SHP77 (cell line): Measurements from ENCODE around the gene RIMBP3B.
"Not testable (repeated sequence)": the region's sequence is repeated elsewhere in the genome, so short reads cannot be mapped to it uniquely, and the experiment has no call there.

Source experiments
- DNase-seq, 2 experiments: peaks; one replicate each; lab custom pipeline; 2025; lab: John Stamatoyannopoulos, UW

The RIMBP3B gene, protein sequence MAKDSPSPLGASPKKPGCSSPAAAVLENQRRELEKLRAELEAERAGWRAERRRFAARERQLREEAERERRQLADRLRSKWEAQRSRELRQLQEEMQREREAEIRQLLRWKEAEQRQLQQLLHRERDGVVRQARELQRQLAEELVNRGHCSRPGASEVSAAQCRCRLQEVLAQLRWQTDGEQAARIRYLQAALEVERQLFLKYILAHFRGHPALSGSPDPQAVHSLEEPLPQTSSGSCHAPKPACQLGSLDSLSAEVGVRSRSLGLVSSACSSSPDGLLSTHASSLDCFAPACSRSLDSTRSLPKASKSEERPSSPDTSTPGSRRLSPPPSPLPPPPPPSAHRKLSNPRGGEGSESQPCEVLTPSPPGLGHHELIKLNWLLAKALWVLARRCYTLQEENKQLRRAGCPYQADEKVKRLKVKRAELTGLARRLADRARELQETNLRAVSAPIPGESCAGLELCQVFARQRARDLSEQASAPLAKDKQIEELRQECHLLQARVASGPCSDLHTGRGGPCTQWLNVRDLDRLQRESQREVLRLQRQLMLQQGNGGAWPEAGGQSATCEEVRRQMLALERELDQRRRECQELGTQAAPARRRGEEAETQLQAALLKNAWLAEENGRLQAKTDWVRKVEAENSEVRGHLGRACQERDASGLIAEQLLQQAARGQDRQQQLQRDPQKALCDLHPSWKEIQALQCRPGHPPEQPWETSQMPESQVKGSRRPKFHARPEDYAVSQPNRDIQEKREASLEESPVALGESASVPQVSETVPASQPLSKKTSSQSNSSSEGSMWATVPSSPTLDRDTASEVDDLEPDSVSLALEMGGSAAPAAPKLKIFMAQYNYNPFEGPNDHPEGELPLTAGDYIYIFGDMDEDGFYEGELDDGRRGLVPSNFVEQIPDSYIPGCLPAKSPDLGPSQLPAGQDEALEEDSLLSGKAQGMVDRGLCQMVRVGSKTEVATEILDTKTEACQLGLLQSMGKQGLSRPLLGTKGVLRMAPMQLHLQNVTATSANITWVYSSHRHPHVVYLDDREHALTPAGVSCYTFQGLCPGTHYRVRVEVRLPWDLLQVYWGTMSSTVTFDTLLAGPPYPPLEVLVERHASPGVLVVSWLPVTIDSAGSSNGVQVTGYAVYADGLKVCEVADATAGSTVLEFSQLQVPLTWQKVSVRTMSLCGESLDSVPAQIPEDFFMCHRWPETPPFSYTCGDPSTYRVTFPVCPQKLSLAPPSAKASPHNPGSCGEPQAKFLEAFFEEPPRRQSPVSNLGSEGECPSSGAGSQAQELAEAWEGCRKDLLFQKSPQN (N-terminal part only)

DNA sequence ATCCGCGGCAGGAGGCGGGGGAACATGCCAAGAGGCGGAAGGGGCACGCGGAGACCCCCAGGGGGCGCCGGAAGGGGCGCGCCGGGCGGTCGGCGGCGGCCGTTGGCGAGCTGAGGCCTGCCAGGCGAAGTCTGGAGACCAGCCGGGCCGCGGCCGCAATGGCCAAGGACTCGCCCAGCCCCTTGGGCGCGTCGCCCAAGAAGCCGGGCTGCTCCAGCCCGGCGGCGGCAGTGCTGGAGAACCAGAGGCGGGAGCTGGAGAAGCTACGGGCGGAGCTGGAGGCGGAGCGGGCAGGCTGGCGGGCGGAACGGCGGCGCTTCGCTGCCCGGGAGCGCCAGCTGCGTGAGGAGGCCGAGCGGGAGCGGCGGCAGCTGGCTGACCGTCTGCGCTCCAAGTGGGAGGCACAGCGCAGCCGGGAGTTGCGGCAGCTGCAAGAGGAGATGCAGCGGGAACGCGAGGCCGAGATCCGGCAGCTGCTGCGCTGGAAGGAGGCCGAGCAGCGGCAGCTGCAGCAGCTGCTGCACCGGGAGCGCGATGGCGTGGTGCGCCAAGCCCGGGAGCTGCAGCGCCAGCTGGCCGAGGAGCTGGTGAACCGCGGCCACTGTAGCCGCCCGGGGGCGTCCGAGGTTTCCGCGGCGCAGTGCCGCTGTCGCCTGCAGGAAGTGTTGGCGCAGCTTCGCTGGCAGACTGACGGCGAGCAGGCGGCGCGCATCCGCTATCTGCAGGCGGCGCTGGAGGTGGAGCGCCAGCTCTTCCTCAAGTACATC lies at the start of gene RIMBP3B:
Gene RIMBP3B, plus strand, starts transcription at position 51 of the 767 bp plus-strand sequence. Its CDS starts 108 bp downstream, at position 159.
- DNase-seq = not testable (repeated sequence)

GRCh38 chr22:21357527-21357926 lies 26.0 kb upstream of the RIMBP3B start:
- DNase-seq = not testable (repeated sequence)

DNA sequence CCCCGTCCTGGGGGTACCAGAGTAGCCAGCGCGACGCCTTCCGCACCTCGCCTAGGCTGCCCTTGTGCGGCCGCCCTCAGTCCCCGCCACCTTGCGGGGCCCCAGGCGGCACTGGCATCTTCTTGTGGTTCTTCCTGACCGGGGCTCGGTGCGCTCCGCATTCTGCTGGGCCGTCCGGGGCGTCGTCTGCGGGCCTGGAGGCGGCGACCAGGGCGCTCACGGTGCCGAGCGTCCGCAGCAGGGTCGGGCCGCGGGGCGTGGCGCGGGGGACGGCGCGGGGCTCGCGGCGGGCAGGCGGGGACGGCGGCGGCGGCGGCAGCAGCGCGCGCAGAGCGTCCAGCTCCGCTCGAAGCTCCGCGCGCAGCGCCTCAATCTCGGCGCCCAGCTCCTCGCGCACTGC lies 23.0 kb upstream of the RIMBP3B start:
- not testable (repeated sequence) for DNase-seq

GRCh38 chr22:21362473-21362872 lies 21.1 kb upstream of the RIMBP3B start:
- DNase-seq = not testable (repeated sequence)

DNA sequence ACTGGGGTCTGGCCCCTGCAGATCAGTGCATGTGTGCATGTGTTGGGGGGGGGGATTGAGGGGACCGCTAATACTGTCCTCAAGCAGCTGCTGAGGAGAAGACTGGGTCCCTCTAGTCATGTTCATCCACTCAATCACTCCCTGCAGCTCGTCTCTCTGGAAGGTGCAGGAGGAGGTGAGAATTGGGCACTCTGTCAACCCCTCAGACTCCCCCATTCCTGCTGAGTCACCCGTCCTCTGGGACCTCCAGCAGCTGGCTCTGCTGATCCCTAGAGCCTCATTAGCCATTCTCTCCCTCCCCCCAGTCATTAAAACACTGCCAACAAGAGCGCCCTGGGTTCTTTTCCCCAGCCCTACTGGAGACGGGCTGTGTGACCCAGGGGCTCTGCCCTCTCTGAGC lies 20.5 kb upstream of the RIMBP3B start:
- not testable (repeated sequence) for DNase-seq

DNA sequence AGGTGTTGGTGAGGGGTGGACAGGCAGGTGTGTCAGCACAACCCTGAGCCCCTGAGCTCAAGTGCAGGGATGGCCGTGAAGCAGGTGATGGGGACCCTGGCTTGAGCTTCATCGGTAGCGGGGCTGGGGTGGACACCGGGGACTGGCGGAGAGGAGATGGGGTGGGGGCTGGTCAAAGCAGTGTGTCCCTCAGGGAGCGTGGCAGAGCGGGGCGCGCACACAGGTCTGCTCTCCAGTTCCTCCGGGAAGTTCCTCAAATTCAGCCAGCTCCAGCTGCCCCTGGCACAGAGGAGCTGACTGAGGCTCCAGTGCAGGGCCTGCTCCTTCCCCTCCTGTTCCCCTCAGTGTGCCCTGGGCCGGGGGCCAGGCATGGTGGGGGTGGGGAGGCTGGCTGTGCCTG lies 19.7 kb upstream of the RIMBP3B start:
- DNase-seq = not testable (repeated sequence)

DNA sequence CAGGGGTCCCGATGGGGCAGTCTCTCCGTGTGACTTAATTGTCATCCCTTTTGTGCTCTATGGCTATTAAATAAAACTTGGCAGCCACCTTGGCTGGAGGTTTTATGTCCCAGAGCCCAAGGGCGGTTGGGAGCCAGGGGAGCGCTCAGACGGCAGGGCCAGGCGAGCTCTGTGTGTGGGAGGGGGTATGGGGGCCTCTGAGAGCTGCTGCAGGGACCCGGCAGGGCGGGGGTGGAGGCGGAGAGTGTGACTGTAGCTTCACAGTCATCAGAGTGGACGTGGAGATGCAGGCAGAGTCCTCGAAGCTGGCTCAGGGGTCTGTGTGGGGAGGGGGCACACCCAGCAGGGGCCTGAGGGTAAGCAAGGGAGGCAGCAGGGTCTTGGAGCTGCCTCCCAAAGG lies 19.2 kb upstream of the RIMBP3B start:
- not testable (repeated sequence) for DNase-seq

DNA sequence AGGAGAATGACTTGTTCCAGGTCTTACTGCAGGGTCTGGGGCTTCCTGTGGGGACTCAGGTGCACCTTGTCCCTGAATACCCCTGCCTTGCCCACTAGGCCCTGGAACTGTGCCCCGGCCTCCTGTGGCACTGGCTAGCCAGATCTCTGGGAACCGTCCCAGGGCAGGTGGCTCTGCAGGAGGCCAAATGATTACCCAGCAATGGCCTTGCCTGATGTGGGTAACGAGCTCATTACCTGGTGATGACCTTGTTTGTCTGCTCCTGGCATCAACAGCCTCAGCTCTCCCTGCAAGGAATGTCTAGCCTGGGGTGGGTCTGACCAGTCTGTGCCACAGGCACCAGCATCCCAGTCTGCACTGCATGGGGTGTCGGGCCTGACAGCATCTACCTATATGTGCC lies 18.2 kb upstream of the RIMBP3B start:
- DNase-seq = not testable (repeated sequence)

DNA sequence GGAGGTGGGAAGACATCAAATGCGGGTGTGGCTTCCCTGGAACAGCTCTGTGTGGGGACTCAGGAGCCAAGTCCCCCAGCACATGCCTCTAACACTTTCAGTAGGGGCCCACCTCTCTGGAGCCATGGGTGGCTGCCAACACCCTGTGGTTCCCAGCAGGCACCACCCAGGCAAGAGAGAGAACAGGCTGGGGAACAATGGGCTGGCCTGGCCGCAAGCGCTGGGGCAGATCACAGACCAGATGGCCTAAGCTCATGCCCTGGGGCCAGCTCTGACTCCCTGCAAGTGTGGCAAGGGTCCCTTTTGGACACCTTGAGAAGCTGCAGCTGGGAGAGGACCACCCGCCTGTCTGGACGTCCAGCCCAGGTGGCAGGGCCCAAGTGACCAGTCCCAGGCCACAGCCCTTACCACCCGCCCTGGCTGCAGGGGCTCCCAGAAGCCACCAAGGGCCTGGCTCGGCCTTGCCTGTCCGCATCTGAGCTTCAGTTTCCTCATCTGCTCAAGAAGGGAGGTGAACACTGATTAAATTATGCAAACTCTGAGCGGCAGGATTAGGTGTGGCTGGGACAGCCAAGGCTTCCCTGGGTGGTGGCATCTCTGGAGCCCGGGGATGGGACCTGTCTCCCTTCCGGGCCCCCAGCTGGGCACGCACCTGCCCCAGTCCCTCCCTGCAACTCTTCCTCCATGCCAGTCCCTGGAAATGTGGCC lies 14.8 kb upstream of the RIMBP3B start:
- not testable (repeated sequence) for DNase-seq

GRCh38 chr22:21375880-21376279 lies 7.7 kb upstream of the RIMBP3B start:
- not testable (repeated sequence) for DNase-seq

DNA sequence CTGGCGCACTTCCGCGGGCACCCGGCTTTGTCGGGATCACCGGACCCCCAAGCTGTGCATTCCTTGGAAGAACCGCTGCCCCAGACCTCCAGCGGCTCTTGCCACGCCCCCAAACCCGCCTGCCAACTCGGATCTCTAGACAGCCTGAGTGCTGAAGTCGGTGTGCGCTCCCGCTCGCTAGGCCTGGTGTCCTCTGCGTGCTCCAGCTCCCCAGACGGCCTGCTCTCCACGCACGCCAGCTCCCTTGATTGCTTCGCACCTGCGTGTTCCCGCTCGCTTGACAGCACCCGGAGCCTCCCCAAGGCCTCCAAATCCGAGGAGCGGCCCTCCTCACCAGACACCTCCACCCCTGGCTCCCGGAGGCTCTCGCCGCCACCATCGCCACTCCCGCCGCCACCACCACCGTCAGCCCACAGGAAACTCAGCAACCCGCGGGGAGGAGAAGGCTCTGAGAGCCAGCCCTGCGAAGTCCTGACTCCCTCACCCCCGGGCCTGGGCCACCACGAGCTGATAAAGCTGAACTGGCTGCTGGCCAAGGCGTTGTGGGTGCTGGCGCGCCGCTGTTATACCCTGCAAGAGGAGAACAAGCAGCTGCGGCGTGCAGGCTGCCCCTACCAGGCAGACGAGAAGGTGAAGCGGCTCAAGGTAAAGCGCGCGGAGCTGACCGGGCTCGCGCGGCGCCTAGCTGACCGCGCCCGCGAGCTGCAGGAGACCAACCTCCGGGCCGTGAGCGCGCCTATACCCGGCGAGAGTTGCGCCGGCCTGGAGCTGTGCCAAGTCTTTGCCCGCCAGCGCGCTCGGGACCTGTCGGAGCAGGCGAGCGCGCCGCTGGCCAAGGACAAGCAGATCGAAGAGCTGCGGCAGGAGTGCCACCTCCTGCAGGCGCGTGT lies 1.2 kb downstream of the RIMBP3B start:
- not testable (repeated sequence) for DNase-seq

- not testable (repeated sequence) for DNase-seq
Observed at GRCh38 chr22:21389480-21389879, 5.9 kb downstream of the RIMBP3B start.

DNA sequence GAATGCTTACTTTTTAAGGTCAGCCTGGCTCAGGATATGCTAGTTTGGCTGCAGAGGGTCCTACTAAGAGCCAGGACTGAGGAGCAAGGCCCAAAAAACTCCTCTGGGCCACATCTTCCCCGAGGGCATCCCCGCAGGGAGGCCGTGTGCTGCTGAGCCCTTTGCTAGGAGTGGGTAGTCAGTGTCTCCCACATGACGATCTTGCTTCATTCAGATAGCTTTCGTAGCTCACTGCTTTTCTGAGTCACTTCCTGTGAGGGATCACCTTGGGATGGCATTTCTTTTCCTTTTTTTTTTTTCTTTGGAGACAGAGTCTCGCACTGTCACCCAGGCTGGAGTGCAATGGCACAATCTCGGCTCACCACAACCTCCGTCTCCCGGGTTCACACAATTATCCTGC lies 6.5 kb downstream of the RIMBP3B start:
- not testable (repeated sequence) for DNase-seq

- DNase-seq = not testable (repeated sequence)
Observed at GRCh38 chr22:21394613-21395012, 11.1 kb downstream of the RIMBP3B start.

DNA sequence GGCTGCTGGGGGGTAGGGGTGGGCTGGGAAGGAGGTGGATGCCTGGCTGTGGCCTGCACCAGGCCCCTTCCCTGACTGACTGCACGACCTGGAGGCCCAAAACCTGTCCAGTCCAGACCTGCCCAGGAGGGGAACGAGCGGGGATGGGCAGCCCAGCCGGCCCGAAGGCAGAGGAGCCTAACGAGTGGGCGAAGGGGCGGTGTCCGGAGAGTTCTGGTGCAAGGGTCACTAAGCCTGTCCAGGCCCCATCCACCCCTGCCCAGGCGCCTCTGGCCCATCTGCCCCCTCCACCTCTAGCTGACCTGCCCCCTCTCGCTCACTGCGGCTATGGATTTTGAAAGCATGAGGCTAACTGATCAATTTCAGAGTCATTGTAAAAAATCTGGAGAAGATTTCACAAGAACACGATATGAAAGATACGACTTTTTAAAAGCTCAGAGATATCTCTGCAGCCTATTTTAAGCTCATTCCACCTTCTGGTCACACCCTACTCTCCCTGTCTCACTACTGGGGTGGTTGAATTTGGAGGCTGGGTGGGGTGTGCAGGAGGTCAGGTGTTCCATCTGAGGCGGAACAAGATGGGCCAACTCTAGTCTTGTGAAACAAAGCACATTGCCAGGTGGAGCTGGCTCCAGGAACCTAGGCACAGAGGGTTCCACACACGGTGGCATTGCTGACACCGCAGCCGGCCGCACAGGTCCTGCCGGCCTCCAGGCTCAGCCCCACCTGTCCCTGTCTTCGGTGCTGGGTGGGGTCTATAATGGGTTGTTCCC lies 17.8 kb downstream of the RIMBP3B start:
- DNase-seq = not testable (repeated sequence)

DNA sequence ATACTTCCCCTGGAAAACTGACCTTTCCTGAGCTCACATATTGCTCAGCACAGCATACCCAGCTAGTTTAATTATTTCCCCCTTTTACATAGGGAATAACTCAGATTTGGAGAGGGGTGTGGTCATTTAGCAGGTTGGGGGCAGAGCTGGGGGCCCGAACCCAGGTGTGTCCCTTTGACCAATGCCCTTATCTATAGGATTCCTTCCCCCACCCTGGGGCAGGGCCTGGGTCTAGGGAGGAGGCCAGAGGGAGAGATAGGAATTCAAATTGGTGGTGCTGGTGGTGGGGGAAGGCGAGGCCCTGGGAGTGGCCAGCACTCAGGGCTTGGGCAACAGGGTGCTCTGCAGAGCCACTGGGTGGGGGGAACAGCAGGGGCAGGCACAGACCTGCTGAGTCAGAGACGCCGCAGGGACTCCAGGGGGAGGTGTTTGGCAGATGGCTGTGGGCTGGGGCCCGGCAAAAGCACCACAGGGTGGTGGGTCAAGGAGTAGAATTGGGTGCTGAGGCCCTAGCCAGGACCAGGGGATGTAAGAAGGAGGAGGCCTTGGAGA lies 19.3 kb downstream of the RIMBP3B start:
- DNase-seq = not testable (repeated sequence)

DNA sequence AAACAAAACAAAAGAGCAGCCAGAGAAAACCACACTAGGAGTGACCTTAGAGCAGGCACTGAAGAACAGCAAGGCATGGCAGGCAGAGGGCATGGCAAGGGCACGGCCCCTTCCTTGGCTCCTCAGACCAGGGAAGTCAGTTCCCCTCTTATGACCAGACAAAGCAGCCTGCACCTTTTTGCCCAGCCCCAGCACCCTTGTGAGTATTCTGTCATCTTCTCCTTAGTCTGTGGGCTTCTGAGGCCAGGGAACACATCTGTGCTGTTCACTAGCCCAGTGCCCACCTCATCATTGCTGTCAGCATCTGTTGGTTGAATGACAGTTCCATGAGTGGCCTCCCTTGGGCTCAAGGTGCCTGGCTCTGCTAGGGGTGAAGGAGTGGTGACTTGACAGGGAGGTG lies 23.6 kb downstream of the RIMBP3B start:
- not testable (repeated sequence) for DNase-seq

DNA sequence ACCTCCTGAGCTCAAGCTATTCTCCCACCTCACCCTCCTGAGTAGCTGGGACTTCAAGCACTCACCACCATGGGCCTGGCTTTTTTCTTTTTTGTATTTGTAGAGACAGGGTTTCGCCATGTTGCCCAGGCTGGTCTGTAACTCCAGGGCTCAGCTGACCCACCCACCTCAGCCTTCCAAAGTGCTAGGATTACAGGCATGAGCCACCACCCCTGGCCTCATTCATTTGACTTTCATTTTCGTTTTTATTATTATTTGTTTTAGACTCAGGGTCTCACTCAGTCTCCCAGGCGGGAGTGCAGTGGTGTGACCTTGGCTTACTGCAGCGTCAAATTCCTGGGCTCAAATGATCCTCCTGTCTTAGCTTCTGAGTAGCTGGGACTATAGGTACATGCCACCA lies 24.2 kb downstream of the RIMBP3B start:
- not testable (repeated sequence) for DNase-seq
